ENCODE measurements around the gene DGKQ. TPM values are rescaled to one million over a fixed set of nuclear protein-coding genes. Genes with fewer than 3 reads are reported as not detected.

Gene DGKQ
- total RNA-seq, 2 experiments from 2014 or later = 14.3 to 16.7 TPM

DNA sequence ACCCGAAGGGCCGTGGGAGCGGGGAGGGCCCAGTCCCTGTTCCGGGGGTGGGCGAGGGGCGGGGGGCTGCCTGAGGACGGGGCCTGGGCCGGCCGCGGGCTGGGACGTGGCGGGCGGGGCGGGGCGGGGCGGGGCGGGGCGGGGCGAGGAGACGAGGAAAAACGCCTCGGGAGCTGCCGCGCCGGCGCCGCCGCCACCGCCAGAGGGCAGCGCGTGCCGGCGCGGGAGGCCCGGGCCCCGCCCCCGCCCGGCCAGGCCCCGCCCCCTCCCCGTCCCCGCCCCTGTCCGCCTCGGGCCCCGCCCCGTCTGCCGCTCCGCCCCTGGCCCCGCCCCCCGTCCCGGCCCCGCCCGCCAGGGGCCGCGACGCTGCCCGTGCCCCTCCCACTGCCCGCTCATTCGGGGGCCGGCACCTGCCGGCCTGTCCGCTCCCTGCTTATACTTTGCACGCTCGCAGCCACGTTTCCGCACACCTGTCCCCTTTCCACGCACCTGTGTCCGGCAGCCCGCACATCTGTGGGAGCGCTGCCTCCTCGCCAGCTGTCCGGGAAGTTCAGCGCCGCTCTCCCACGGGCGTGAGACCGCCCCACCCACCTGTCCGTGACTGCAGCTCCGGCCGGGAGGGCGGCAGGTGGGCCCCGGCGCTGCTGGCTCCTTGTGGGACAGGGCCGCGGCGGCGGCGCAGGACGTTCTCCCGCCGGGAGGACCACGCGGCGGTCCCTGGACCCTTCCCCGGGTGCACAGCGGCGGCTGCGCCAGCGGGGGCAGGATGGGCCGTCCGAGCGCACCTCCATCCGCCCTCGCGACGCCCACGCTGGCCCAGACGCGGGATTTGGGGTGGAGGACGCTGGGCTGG, 36.4 kb upstream of the DGKQ start:
- Mint-ChIP-seq H3K27ac (no peak overlapping the region), H3K27me3 (peaks cover 31% of the 10 kb centered on the region), H3K4me1 (ENCODE audit: low read depth) (peaks cover 8% of the 10 kb centered on the region), H3K4me3 (peak overlapping the region; percentile 63), H3K9me3 (peaks cover 2% of the 10 kb centered on the region), H3K36me3 (ENCODE audit: low read depth) (peaks cover 4% of the 10 kb centered on the region)
- ChIA-PET CTCF (interaction anchor here (0.6 to 1.3 kb wide), 6 partner anchors 22 to 326 kb away, joined by 3 read pairs; partner anchors contain the start of genes GAK and TMEM175), POLR2A (interaction anchor here (0.8 to 1.5 kb wide), 2 partner anchors 23 to 228 kb away, joined by 4 to 6 read pairs; partner anchors contain the start of gene IDUA)
- peak; percentile 72 for DNase-seq
- peak; percentile 62 for ATAC-seq
- TF ChIP-seq, protein P1, sequence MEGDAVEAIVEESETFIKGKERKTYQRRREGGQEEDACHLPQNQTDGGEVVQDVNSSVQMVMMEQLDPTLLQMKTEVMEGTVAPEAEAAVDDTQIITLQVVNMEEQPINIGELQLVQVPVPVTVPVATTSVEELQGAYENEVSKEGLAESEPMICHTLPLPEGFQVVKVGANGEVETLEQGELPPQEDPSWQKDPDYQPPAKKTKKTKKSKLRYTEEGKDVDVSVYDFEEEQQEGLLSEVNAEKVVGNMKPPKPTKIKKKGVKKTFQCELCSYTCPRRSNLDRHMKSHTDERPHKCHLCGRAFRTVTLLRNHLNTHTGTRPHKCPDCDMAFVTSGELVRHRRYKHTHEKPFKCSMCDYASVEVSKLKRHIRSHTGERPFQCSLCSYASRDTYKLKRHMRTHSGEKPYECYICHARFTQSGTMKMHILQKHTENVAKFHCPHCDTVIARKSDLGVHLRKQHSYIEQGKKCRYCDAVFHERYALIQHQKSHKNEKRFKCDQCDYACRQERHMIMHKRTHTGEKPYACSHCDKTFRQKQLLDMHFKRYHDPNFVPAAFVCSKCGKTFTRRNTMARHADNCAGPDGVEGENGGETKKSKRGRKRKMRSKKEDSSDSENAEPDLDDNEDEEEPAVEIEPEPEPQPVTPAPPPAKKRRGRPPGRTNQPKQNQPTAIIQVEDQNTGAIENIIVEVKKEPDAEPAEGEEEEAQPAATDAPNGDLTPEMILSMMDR (IDR thresholded peaks at IDR 0.05) = peak; percentile 50
- intact Hi-C loops (cut with micrococcal nuclease) = no loop called here

DNA sequence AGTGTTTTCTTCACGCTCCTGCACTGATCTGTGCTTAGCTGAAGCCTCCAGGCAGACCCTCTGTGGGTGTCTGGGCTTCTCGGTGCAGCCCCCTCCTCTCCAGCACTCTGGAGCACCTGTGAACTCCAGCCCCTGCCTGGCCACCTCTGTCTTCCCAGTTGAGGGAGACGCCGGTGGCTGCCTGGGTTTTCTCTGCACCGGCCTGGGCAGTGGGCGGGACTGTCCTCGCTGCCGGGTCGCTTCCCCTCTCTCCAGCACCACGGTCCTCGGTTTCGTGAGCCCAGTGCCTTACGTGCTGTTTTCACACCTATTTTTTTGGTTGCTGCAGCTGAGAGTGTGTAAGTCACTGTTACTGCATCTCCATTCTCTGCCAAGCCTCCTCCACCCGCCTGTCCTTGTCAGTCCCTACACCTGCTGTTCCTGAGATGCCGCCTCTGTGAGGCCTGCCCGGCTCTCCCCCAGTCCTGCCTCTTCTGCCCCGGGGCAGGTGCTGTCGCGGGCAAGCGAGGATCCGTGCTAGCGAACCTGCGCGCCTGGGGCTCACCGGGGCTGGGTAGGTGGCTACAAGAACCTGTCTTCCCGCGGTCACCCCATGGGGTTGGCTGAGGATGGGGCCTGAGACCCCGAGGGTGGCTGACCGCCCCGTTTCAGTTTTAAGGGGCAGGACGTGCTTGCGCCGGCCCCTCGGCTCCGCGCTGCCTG, 35.6 kb upstream of the DGKQ start:
- Mint-ChIP-seq H3K9me3 (peaks cover 2% of the 10 kb centered on the region), H3K4me3 (peak overlapping the region; percentile 55), H3K27me3 (peaks cover 36% of the 10 kb centered on the region), H3K4me1 (ENCODE audit: low read depth) (peaks cover 8% of the 10 kb centered on the region), H3K27ac (no peak overlapping the region), H3K36me3 (ENCODE audit: low read depth) (peaks cover 4% of the 10 kb centered on the region)
- ChIA-PET POLR2A (interaction anchor here (0.8 kb wide), 1 partner anchor 227 kb away, joined by 4 read pairs; no protein-coding TSS in a partner anchor), CTCF (interaction anchor here (1.3 kb wide), 1 partner anchor 75 kb away, joined by 3 read pairs; no protein-coding TSS in a partner anchor)
- ATAC-seq = no peak
- intact Hi-C loops (cut with micrococcal nuclease) = no loop called here
- TF ChIP-seq, protein P1 (IDR thresholded peaks at IDR 0.05) = no peak
- peak; percentile 42 for DNase-seq

DNA sequence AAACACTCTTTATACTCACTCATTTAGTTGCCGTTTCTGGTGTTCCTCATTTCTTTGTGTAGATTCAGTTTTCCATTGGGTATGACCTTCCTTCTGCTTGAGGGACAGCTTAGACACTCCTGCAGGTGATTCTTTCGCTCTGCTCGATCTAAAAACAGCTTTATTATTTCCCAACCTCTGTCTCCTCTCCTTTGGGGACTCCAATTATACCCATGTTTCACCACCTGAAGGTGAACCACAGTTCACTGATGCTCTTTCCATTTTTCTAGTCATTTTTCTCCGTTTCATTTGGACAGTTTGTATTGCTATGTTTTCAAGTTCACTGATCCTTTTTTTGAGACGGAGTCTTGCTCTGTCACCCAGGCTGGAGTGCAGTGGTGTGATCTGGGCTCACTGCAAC, 33.5 kb upstream of the DGKQ start:
- H3K27ac Mint-ChIP-seq = no peak overlapping the region
- peaks cover 2% of the 10 kb centered on the region for H3K9me3 Mint-ChIP-seq
- no peak overlapping the region for H3K4me3 Mint-ChIP-seq
- peaks cover 8% of the 10 kb centered on the region for H3K4me1 Mint-ChIP-seq (ENCODE audit: low read depth)
- TF ChIP-seq, protein P1 (IDR thresholded peaks at IDR 0.05) = no peak
- CTCF ChIA-PET = no interaction called here
- POLR2A ChIA-PET = no interaction called here
- H3K36me3 Mint-ChIP-seq (ENCODE audit: low read depth) = no peaks in the 10 kb centered on the region
- peaks cover 44% of the 10 kb centered on the region for H3K27me3 Mint-ChIP-seq
- intact Hi-C loops (cut with micrococcal nuclease) = no loop called here
- ATAC-seq = no peak
- no peak for DNase-seq

- intact Hi-C loops (cut with micrococcal nuclease) = no loop called here
- no peak for ATAC-seq
- Mint-ChIP-seq H3K27ac (no peak overlapping the region), H3K9me3 (peaks cover 2% of the 10 kb centered on the region), H3K4me1 (ENCODE audit: low read depth) (peaks cover 3% of the 10 kb centered on the region), H3K36me3 (ENCODE audit: low read depth) (no peaks in the 10 kb centered on the region), H3K4me3 (no peak overlapping the region), H3K27me3 (peaks cover 53% of the 10 kb centered on the region)
- ChIA-PET POLR2A (interaction anchor here (0.9 to 1.1 kb wide), 2 partner anchors 11 to 74 kb away, joined by 3 read pairs; no protein-coding TSS in a partner anchor), CTCF (no interaction called here)
- no peak for DNase-seq
- TF ChIP-seq, protein P1 (IDR thresholded peaks at IDR 0.05) = no peak
These were observed 31.5 kb upstream of the DGKQ start for GRCh38 chr4:1004557-1005485.
